ENCODE results near the gene KAZN.

DNA sequence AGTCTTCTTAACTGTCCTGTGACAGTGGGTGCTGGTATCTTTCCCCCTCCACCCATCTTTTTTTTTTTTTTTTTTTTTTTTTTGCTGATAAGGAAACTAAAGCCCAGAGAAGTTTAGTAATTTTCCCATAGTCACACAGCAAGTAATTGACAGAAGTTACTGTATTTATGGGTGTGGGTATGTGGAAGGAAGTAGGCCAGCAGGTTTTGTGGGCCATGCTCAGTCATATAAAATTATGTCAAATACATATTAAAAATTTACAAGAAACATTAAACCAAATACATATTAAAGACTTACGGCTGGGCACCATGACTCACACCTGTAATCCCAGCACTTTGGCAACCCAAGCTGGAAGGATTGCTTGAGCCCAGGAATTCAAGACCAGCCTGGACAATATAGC lies 51.5 kb downstream of the KAZN start:
- no peak for TF ChIP-seq ZNF521 (tag by site-specific recombination; IDR thresholded peaks at IDR 0.05)
- TF ChIP-seq ZNF155 (tag by site-specific recombination; IDR thresholded peaks at IDR 0.05) = no peak
- no peak for TF ChIP-seq ZNF248 (tag by site-specific recombination; IDR thresholded peaks at IDR 0.05)
- TF ChIP-seq, protein P1, sequence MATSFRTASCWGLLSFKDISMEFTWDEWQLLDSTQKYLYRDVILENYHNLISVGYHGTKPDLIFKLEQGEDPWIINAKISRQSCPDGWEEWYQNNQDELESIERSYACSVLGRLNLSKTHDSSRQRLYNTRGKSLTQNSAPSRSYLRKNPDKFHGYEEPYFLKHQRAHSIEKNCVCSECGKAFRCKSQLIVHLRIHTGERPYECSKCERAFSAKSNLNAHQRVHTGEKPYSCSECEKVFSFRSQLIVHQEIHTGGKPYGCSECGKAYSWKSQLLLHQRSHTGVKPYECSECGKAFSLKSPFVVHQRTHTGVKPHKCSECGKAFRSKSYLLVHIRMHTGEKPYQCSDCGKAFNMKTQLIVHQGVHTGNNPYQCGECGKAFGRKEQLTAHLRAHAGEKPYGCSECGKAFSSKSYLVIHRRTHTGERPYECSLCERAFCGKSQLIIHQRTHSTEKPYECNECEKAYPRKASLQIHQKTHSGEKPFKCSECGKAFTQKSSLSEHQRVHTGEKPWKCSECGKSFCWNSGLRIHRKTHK (tag by site-specific recombination; IDR thresholded peaks at IDR 0.05) = no peak

All from HEK293 (cell line).